Astrocyte of the spinal cord (primary cell): Measurements from ENCODE around the gene NANOS3.

ENCODE experiments used
- DNase-seq: peaks from one replicate; pipeline ENCODE4 v3.0.0; 2011; ENCODE audit warnings: low read depth, low spot score
- H3K4me3 ChIP-seq: 2 replicates; pipeline ENCODE4 v1.5.1; 2011; ENCODE audit warnings: low read depth, mild to moderate bottlenecking, low read length, moderate library complexity
- CTCF ChIP-seq: IDR thresholded peaks from 2 replicates; pipeline ENCODE4 v1.5.1; 2012; ENCODE audit warnings: low read depth, mild to moderate bottlenecking, low read length, inconsistent platforms
- in situ Hi-C: cut with HindIII; loops from 2 replicates; pipeline ENCODE4 v1.10.0; 2017; ENCODE audit warnings: low sequenced_read_pairs

Gene NANOS3

GRCh38 chr19:13881692-13882418, 4.9 kb downstream of the NANOS3 start:
- DNase-seq = no peak

GRCh38 chr19:13882419-13882795, 5.5 kb downstream of the NANOS3 start:
- in situ Hi-C loops = loop anchor here (25.0 kb wide), 1 partner anchor 205 kb away; the partner anchor contains the start of genes C19orf67 and SAMD1
- no peak overlapping the region for H3K4me3 ChIP-seq
- TF ChIP-seq CTCF = no peak
- no peak for DNase-seq

More at GRCh38 chr19:13881692-13882418, 4.9 kb downstream of the NANOS3 start:
- no peak overlapping the region for H3K4me3 ChIP-seq
- no peak for TF ChIP-seq CTCF
- in situ Hi-C loops = loop anchor here (25.0 kb wide), 1 partner anchor 205 kb away; the partner anchor contains the start of genes C19orf67 and SAMD1

- in situ Hi-C loops = loop anchor here (25.0 kb wide), 1 partner anchor 204 kb away; the partner anchor contains the start of genes C19orf67 and SAMD1
- DNase-seq = no peak
- no peak overlapping the region for H3K4me3 ChIP-seq
- no peak for TF ChIP-seq CTCF
Observed at GRCh38 chr19:13882836-13883235, 5.9 kb downstream of the NANOS3 start.

- no peak overlapping the region for H3K4me3 ChIP-seq
- DNase-seq = no peak
- TF ChIP-seq CTCF = peak; percentile 34
- in situ Hi-C loops = loop anchor here (25.0 kb wide), 1 partner anchor 204 kb away; the partner anchor contains the start of genes C19orf67 and SAMD1
Observed at GRCh38 chr19:13883516-13884064, 6.7 kb downstream of the NANOS3 start.

GRCh38 chr19:13884726-13885591, 8.0 kb downstream of the NANOS3 start:
- TF ChIP-seq CTCF = no peak
- in situ Hi-C loops = loop anchor here (25.0 kb wide), 1 partner anchor 202 kb away; the partner anchor contains the start of genes C19orf67 and SAMD1
- no peak overlapping the region for H3K4me3 ChIP-seq
- no peak for DNase-seq

GRCh38 chr19:13885826-13886365, 9.0 kb downstream of the NANOS3 start:
- no peak for TF ChIP-seq CTCF
- H3K4me3 ChIP-seq = no peak overlapping the region
- in situ Hi-C loops = loop anchor here (25.0 kb wide), 1 partner anchor 201 kb away; the partner anchor contains the start of genes C19orf67 and SAMD1
- DNase-seq = no peak
